H1 (cell line): ENCODE data around the gene AQP6. TPM values are rescaled to one million over a fixed set of nuclear protein-coding genes. Genes with fewer than 3 reads are reported as not detected.

Source experiments
- CTCF ChIA-PET: fragments of 300-600 bp; sonication (Branson Sonifier 250); formaldehyde crosslinking; loops from one replicate; lab custom pipeline; 2021; ENCODE audit not compliant: partially characterized antibody; lab: Charles Lee
- POLR2A ChIA-PET: fragments of 300-600 bp; sonication (Branson Sonifier 250); formaldehyde crosslinking; loops from one replicate; lab custom pipeline; 2021; ENCODE audit warnings: inconsistent platforms; ENCODE audit not compliant: partially characterized antibody; lab: Charles Lee
- DNase-seq, 2 experiments: peaks; one replicate each; pipeline versions ENCODE4 v3.0.0 to v3.0.0-alpha.2; 2010 to 2022; ENCODE audit warnings: low spot score in 2 of 2, low read depth in 1 of 2, mixed read lengths in 1 of 2
- FAIRE-seq: peaks from 2 replicates; lab custom pipeline; 2011; peaks lifted over from hg19 to GRCh38; lab: Jason Lieb, UNC
- H2AFZ ChIP-seq: 2 replicates; pipeline ENCODE4 v1.8.1; 2012; ENCODE audit warnings: low read length, inconsistent platforms
- H2AK5ac ChIP-seq: 2 replicates; pipeline ENCODE4 v1.6.1; 2013; ENCODE audit warnings: low read depth, low read length
- H2BK120ac ChIP-seq: replicated peaks from 2 replicates; pipeline ENCODE3; 2013; ENCODE audit warnings: low read depth, low read length, inconsistent platforms
- H2BK12ac ChIP-seq: 2 replicates; pipeline ENCODE4 v1.6.1; 2013; ENCODE audit warnings: low read depth, low read length
- H2BK15ac ChIP-seq: 2 replicates; pipeline ENCODE4 v1.6.1; 2013; ENCODE audit warnings: low read length
- H2BK20ac ChIP-seq: 2 replicates; pipeline ENCODE4 v1.6.1; 2013; ENCODE audit warnings: low read length
- H2BK5ac ChIP-seq: 2 replicates; pipeline ENCODE4 v1.6.1; 2013; ENCODE audit warnings: low read depth, low read length
- H3K14ac ChIP-seq: 2 replicates; pipeline ENCODE4 v1.6.1; 2013; ENCODE audit warnings: inconsistent platforms; ENCODE audit not compliant: insufficient read length
- H3K18ac ChIP-seq: 2 replicates; pipeline ENCODE4 v1.6.1; 2013; ENCODE audit warnings: low read length; ENCODE audit errors: extremely low read depth
- H3K23ac ChIP-seq: 2 replicates; pipeline ENCODE4 v1.6.1; 2013; ENCODE audit warnings: inconsistent platforms; ENCODE audit not compliant: insufficient read length
- H3K23me2 ChIP-seq: 2 replicates; pipeline ENCODE4 v1.6.1; 2013; ENCODE audit warnings: low read depth, low read length
- H3K27ac ChIP-seq: 2 replicates; pipeline ENCODE4 v1.6.1; 2011; ENCODE audit warnings: low read depth, low read length, inconsistent platforms
- H3K27me3 ChIP-seq, 4 experiments: replicated peaks in 1 of 4; 1 replicate in 1 of 4; 2 replicates in 3 of 4; pipeline versions ENCODE4 v1.6.1 to v1.8.1; 2011 to 2013; ENCODE audit warnings: low read length in 3 of 4, mild to moderate bottlenecking in 3 of 4, inconsistent platforms in 2 of 4, mixed read lengths in 2 of 4, moderate library complexity in 1 of 4; ENCODE audit not compliant: control insufficient read depth in 3 of 4, insufficient read depth in 3 of 4; ENCODE audit errors: extremely low read depth in 1 of 4
- H3K36me3 ChIP-seq, 4 experiments: 2 replicates each; pipeline versions ENCODE4 v1.6.1 to v1.8.1; 2011 to 2013; ENCODE audit warnings: mild to moderate bottlenecking in 4 of 4, low read length in 3 of 4, moderate library complexity in 2 of 4, control low read depth in 1 of 4, inconsistent platforms in 1 of 4; ENCODE audit not compliant: insufficient read depth in 4 of 4, control insufficient read depth in 2 of 4
- H3K4ac ChIP-seq: replicated peaks from 2 replicates; pipeline ENCODE3; 2013; ENCODE audit warnings: low read length, low read depth, mixed read lengths, inconsistent platforms; ENCODE audit not compliant: insufficient read length
- H3K4me1 ChIP-seq, 4 experiments: replicated peaks in 1 of 4; 1 replicate in 1 of 4; 2 replicates in 3 of 4; pipeline versions ENCODE4 v1.6.1 to v1.8.1; 2011 to 2013; ENCODE audit warnings: low read length in 3 of 4, inconsistent platforms in 2 of 4, mixed read lengths in 1 of 4; ENCODE audit not compliant: insufficient read depth in 4 of 4, control insufficient read depth in 3 of 4
- H3K4me2 ChIP-seq, 2 experiments: 2 replicates each; pipeline versions ENCODE4 v1.6.1 to v1.8.1; 2011 to 2013; ENCODE audit warnings: low read depth in 2 of 2, low read length in 2 of 2, control low read depth in 1 of 2, inconsistent platforms in 1 of 2, mild to moderate bottlenecking in 1 of 2; ENCODE audit not compliant: insufficient read depth in 1 of 2
- H3K4me3 ChIP-seq, 4 experiments: fragments of 200-600, 300-600 bp in 1 of 4; sonication (generic), shearing (Covaris generic), sonication (Bioruptor Twin) in 1 of 4; 2 replicates each; pipeline versions ENCODE4 v1.5.1 to v1.8.1; 2011 to 2016; ENCODE audit warnings: low read length in 4 of 4, low read depth in 3 of 4, control low read depth in 2 of 4, inconsistent platforms in 2 of 4, mild to moderate bottlenecking in 2 of 4, mixed read lengths in 1 of 4, moderate library complexity in 1 of 4; ENCODE audit not compliant: insufficient read depth in 2 of 4; ENCODE audit errors: extremely low read depth in 1 of 4
- H3K56ac ChIP-seq: replicated peaks from 2 replicates; pipeline ENCODE3; 2013; ENCODE audit warnings: low read depth, mild to moderate bottlenecking, mixed read lengths, low read length, inconsistent platforms; ENCODE audit not compliant: insufficient read length
- H3K79me1 ChIP-seq: 2 replicates; pipeline ENCODE4 v1.6.1; 2013; ENCODE audit warnings: low read depth, low read length, control low read depth
- H3K79me2 ChIP-seq, 2 experiments: 2 replicates each; pipeline versions ENCODE4 v1.6.1 to v1.8.1; 2012 to 2013; ENCODE audit warnings: low read length in 2 of 2, mild to moderate bottlenecking in 2 of 2, inconsistent platforms in 1 of 2; ENCODE audit not compliant: insufficient read depth in 2 of 2, control insufficient read depth in 1 of 2
- H3K9ac ChIP-seq, 4 experiments: replicated peaks in 1 of 4; 1 replicate in 1 of 4; 2 replicates in 3 of 4; pipeline versions ENCODE4 v1.6.1 to v1.8.1; 2011 to 2013; ENCODE audit warnings: low read depth in 3 of 4, low read length in 3 of 4, control low read depth in 2 of 4, mild to moderate bottlenecking in 2 of 4, moderate library complexity in 2 of 4, inconsistent platforms in 1 of 4; ENCODE audit errors: extremely low read depth in 1 of 4
- H3K9me3 ChIP-seq, 2 experiments: 2 replicates each; pipeline versions ENCODE4 v1.6.1 to v1.8.1; 2012 to 2013; ENCODE audit warnings: mild to moderate bottlenecking in 2 of 2, moderate library complexity in 2 of 2, control low read depth in 1 of 2, inconsistent platforms in 1 of 2, low read depth in 1 of 2, low read length in 1 of 2, mixed read lengths in 1 of 2; ENCODE audit not compliant: insufficient read depth in 2 of 2
- H4K20me1 ChIP-seq, 2 experiments: replicated peaks in 1 of 2; 2 replicates each; pipeline versions ENCODE3 to v1.8.1; 2011 to 2013; ENCODE audit warnings: inconsistent platforms in 2 of 2, low read length in 2 of 2, mild to moderate bottlenecking in 1 of 2; ENCODE audit not compliant: insufficient read depth in 2 of 2, control insufficient read depth in 1 of 2
- H4K5ac ChIP-seq: 2 replicates; pipeline ENCODE4 v1.6.1; 2013; ENCODE audit warnings: low read length, low read depth, mixed read lengths, inconsistent platforms; ENCODE audit not compliant: insufficient read length
- H4K8ac ChIP-seq: 2 replicates; pipeline ENCODE4 v1.8.0; 2013; ENCODE audit warnings: mild to moderate bottlenecking, moderate library complexity, low read length, inconsistent platforms; ENCODE audit not compliant: insufficient read depth; ENCODE audit errors: extremely low read depth
- H4K91ac ChIP-seq: replicated peaks from 2 replicates; pipeline ENCODE3; 2013; ENCODE audit warnings: low read length, mixed read lengths, inconsistent platforms; ENCODE audit not compliant: insufficient read length
- EZH2 ChIP-seq: fragments of 200-600 bp; sonication (generic); IDR thresholded peaks from 2 replicates; pipeline ENCODE4 v1.7.1; 2012; ENCODE audit warnings: low read depth, mild to moderate bottlenecking, moderate library complexity, low read length, inconsistent platforms; ENCODE audit not compliant: severe bottlenecking
- MAFK ChIP-seq: IDR thresholded peaks from 2 replicates; pipeline ENCODE4 v1.6.1; 2012; ENCODE audit warnings: low read depth, mild to moderate bottlenecking, improper control_type of control experiment, low read length
- TCF12 ChIP-seq: IDR thresholded peaks from 2 replicates; pipeline ENCODE4 v1.6.1; 2011; ENCODE audit warnings: low read depth, mild to moderate bottlenecking, low read length
- ZNF274 ChIP-seq: IDR thresholded peaks from 2 replicates; pipeline ENCODE4 v1.7.0; 2012; ENCODE audit warnings: low read length, borderline replicate concordance; ENCODE audit errors: extremely low read depth
- WGBS, 2 experiments: shearing (Covaris generic) in 1 of 2; methylation state at CpG; one replicate each; pipeline versions ENCODE4 v1.1.6 to v1.1.7; 2013 to 2015; ENCODE audit warnings: low lambda C conversion rate in 2 of 2, mixed read lengths in 2 of 2, inconsistent platforms in 1 of 2, low coverage in 1 of 2, missing lambda C conversion rate in 1 of 2; ENCODE audit not compliant: insufficient replicate concordance in 2 of 2, insufficient coverage in 1 of 2, insufficient read length in 1 of 2; ENCODE audit errors: extremely low coverage in 1 of 2, missing lambda C conversion rate in 1 of 2; 5-methylcytosine and 5-hydroxymethylcytosine counted together
- polyA plus RNA-seq, 7 experiments: library from polyadenylated mRNA; depleted of rRNA in 3 of 7; stranded (reverse) in 5 of 7; unstranded in 2 of 7; fragments of >200 nt in 5 of 7; fragments of 200-250 nt in 2 of 7; gene quantifications; 1 replicate in 5 of 7; 2 replicates in 1 of 7; 4 replicates in 1 of 7; pipeline versions ENCODE4 v1.2.1 to v1.2.3, GENCODE V29; 2011 to 2013; ENCODE audit warnings: missing spikeins in 2 of 7, mixed read lengths in 2 of 7
- total RNA-seq: library from RNA; stranded (reverse); fragmentation: NEBNext Ultra II Directional; extraction: Animal tissue kit (Norgen Biotek cat#: 25700); gene quantifications from 2 replicates; pipeline ENCODE4 v1.2.1, GENCODE V29; 2021

AQP6 gene
- total and polyA plus RNA-seq, 2 of the 8 experiments (the other 6 are each of a cell fraction or from before 2014, with no cell fraction given), result 0.03 to 0.17 TPM

GRCh38 chr12:49967777-49968250 is 4.9 kb upstream of the AQP6 start:
- Histone ChIP-seq H3K56ac (no peak overlapping the region), H2AK5ac (no peak overlapping the region), H3K4me2 (peak overlapping the region; percentile 6 to 81), H4K5ac (no peak overlapping the region), H3K18ac (peak overlapping the region; percentile 40; the same call in 1 of the 2 replicates), H3K27me3 (peaks cover 0 to 35% (median 17%) of the 10 kb centered on the region in 4 experiments; a peak in 6 of 7 replicates), H2AFZ (peak overlapping the region; percentile 63; the same call in 1 of the 2 replicates), H2BK15ac (peak overlapping the region; percentile 65; the same call in 1 of the 2 replicates), H3K9ac (no peak overlapping the region), H3K4ac (no peak overlapping the region), H2BK12ac (peak overlapping the region; percentile 4; the same call in 1 of the 2 replicates), H3K79me1 (no peaks in the 10 kb centered on the region), H3K23me2 (no peaks in the 10 kb centered on the region), H3K23ac (no peak overlapping the region), H4K8ac (no peak overlapping the region), H3K4me3 (peak overlapping the region in 3 of 4 experiments; percentile 31 to 53 (median 45); a peak in 3 of 8 replicates), H3K36me3 (no peaks in the 10 kb centered on the region), H2BK5ac (no peak overlapping the region), H4K91ac (no peak overlapping the region), H2BK20ac (no peak overlapping the region), H3K14ac (no peak overlapping the region), H4K20me1 (no peaks in the 10 kb centered on the region), H3K4me1 (peaks cover 0 to 9% (median 3%) of the 10 kb centered on the region in 4 experiments; a peak in 5 of 7 replicates), H2BK120ac (no peak overlapping the region), H3K79me2 (no peaks in the 10 kb centered on the region), H3K27ac (no peak overlapping the region), H3K9me3 (no peaks in the 10 kb centered on the region)
- POLR2A ChIA-PET, result interaction anchor here (0.6 to 2.7 kb wide), 7 partner anchors 8 to 139 kb away, joined by 3 to 9 read pairs (median 5); partner anchors contain the start of gene AQP2
- CTCF ChIA-PET, result interaction anchor here (0.7 to 23.0 kb wide), 56 partner anchors 11 to 425 kb away, joined by 3 to 420 read pairs (median 6); partner anchors contain the start of genes AQP2, ASIC1, COX14 and FAIM2
- peak in 1 of 2 experiments; percentile 69 for DNase-seq
- 62% methylated on average over 15 of the region's 15 CpGs; no CpG with 5 or more reads in 1 of the 2 experiments for WGBS, 2 experiments
- FAIRE-seq, result no peak
- TF ChIP-seq EZH2 (no peak), MAFK (no peak), ZNF274 (no peak), TCF12 (no peak)
